GM18505 (cell line): ENCODE measurements around the gene PASK.

Experiments
- ATAC-seq: cut with Tn5 transposase; IDR thresholded peaks from one replicate; pipeline ENCODE4 v1.9.1; 2021; ENCODE audit not compliant: unreplicated experiment
- POLR2A ChIP-seq: IDR thresholded peaks from 4 replicates; pipeline ENCODE4 v1.6.1; 2011; ENCODE audit warnings: borderline replicate concordance; ENCODE audit not compliant: insufficient read depth, insufficient read length; ENCODE audit errors: extremely low read depth

PASK gene

DNA sequence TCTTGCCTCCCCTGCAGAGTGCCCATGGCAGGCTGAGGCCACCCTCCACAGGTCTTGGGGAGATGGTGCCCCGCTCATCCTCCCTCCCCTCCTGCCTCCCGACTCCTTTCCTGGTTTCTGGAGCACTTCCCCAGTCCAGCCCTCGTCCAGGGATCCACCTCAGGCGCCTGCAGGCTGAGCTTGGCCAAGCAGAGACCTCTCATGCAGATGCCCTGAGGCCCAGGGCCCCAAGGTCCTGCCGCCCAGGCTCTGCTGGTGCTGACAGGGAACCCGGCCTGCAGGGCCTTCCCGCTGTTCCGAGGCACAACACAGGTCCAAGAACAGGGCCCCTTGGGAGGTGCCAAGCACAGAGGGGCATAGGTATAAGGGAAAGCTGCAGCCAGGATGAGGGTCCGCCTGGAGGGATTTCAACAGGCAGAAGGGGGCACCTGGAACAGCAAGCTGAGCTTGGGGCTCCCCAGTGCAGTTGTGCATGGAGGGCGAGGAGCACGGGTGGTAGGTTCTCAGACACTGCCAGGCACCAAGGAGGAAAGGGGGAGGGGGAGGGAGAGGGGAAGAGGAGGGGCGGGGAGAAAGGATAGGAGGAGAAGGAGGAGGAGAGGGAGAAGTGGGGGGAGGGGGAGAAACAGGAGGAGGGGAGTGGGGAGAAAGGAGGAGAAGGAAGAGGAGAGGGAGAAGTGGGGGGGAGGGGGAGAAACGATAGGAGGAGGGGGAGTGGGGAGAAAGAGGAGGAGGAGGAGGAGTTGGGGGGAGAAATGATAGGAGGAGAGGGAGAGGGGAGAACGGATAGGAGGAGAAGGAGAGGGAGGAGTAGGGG is 38.0 kb upstream of the PASK start:
- TF ChIP-seq POLR2A: no peak
- ATAC-seq: no peak

DNA sequence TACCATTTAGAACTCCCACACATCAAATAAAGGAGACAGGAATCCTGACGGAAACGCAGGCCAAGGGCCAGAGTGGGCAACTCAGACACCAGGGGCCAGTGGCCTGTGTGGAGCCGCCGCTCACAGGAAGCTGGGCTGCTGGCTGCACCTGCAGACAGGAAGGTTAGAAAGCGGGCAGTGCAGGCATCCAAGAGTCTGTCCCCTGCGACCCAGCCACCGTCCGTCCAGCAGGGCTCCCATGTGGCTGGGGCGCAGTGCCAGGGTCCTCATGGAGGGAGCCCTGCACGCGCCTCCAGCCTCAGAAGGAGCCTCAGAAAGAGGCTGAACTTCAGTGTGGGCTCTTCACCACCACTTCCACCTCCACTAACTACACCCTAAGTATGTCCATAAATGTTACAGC is 36.7 kb upstream of the PASK start:
- no peak for ATAC-seq
- TF ChIP-seq POLR2A: no peak

DNA sequence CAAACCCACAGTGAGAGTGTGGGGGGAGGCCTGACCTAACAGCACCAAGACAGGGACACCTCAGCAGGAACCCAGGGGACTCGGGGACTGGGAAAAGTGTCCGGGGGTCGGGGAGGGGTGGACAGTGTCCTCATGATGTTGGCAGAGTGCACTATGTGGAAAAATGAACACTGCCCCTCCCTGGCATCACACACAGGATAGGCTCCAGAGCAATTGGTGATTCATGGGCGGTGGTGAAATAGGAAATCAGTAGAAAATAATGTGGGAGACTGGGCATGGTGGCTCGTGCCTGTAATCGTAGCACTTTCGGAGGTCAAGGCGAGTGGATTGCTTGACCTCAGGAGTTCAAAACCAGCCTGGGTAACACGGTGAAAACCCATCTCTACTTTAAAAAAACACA is 35.6 kb upstream of the PASK start:
- no peak for TF ChIP-seq POLR2A
- no peak for ATAC-seq

DNA sequence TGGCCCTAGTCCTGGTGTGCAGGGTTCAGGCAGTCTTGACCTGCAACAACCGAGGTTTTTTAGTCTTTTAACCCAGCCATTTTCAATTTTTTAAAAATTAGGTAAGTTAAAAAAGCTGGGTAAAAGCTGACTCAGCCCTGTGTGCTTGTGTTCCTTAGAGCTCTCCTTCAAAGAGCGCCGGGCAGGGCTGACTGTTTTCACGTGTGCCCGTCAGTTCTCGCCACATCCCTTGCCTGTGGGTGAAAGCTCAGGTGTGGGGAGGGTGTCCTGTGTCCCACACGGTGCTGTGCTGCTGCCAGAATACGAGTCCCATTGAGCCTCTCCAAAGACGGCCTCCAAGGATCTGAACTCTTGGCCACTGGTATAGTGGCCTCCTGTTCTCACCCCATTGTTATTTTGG is 33.9 kb upstream of the PASK start:
- TF ChIP-seq POLR2A: no peak
- no peak for ATAC-seq

DNA sequence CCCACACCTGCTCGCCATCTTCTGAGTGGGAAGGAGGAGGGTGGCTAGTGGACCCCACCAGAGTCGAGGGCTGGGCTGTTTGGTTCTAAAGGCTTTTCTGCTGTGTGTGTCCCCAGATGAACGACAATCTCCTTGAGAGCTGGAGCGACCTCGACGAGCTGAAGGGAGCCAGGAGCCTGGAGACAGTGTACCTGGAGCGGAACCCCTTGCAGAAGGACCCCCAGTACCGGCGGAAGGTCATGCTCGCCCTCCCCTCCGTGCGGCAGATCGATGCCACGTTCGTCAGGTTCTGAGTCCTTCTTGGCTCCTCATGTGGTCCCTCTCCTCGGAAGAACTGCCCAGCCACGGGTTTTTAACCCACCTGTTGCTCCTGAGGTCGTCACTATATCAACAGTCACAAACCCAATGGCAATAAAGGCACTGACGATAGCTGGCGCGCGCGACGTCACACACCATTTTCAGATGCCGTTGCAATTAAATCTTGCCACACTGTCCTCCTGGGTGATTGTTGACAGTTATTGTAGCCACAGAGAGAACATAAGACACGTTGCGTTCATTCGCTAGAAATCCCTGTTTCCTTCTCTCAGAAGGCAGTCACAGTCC is 33.4 kb upstream of the PASK start:
- no peak for TF ChIP-seq POLR2A
- no peak for ATAC-seq

DNA sequence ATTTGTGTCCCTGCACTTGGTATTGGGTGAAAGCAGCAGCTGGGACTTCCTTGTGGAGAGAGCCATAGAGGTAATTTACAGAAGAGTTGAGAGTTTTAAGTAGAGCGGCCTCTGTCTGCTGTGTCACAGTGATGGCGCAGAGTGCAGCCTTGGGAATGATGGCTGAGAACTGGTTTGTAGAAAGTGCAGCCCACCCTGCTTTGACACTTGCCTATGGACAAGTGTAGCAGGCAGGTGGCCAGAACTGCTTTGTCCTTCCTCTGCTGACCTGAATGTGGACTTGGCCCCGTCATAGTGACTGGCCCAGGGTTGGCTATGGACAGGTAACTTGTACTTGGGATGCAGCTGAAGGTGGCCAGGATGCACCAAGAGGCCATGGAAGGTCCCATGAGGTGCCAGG is 32.9 kb upstream of the PASK start:
- no peak for TF ChIP-seq POLR2A
- no peak for ATAC-seq

DNA sequence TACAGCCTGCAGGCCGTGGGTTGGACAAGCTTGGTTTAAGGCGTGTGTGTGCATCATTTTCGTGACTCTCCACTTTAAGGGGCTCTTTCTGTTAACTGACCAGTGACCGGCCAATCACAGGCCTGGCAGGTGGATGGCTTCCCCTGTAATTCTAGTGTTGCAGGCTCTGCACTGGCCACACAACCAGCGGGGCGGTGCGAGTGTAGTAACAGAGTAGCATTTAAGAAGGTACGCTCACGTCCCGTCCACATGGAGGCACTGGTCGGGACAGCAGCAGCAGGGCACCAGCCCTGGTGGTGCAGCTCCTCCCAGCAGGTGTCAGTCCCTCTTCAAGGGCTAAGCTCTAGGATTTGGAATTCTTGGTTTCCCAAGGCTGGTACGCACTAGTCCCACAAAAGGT is 31.2 kb upstream of the PASK start:
- no peak for TF ChIP-seq POLR2A

DNA sequence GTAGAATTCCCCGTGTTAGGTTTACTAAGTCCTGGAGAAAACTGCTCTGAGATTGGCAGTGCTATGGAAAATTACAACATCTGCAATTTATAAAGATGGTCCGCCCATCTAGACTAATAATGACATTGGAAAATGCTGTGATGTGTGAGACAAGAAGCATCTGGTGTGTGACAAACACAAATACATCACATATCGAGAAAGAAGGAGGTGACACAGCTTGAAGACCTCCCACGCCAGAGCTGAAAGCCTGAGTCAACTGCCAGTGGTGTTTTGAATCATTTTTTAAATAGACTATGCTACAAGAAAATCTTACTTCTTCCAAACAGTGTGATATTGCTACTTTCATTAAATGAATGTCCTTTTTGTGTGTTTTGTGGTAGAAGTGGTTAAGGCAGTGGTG is 30.6 kb upstream of the PASK start:
- no peak for ATAC-seq
- no peak for TF ChIP-seq POLR2A

More for the DNA sequence above, 31.2 kb upstream of the PASK start:
- ATAC-seq: no peak

DNA sequence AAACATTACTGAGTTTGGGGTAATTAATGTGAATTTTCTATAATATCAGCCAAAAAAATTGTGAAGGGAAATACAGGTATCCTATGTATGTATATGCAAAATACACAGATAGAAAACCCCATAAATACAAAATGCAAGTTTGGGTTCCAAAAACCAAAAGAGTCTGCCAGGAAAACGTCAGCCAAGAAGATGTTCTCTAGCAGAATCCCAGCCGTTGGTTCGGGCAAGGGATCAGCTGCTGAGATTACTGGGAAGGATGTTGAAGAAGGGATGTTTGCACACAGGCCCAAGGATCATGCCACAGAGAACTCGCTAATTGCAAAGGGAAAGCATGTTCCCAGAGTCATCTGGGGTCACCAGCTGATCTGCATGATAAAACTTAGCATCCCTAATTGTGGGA is 29.7 kb upstream of the PASK start:
- no peak for ATAC-seq
- TF ChIP-seq POLR2A: no peak

DNA sequence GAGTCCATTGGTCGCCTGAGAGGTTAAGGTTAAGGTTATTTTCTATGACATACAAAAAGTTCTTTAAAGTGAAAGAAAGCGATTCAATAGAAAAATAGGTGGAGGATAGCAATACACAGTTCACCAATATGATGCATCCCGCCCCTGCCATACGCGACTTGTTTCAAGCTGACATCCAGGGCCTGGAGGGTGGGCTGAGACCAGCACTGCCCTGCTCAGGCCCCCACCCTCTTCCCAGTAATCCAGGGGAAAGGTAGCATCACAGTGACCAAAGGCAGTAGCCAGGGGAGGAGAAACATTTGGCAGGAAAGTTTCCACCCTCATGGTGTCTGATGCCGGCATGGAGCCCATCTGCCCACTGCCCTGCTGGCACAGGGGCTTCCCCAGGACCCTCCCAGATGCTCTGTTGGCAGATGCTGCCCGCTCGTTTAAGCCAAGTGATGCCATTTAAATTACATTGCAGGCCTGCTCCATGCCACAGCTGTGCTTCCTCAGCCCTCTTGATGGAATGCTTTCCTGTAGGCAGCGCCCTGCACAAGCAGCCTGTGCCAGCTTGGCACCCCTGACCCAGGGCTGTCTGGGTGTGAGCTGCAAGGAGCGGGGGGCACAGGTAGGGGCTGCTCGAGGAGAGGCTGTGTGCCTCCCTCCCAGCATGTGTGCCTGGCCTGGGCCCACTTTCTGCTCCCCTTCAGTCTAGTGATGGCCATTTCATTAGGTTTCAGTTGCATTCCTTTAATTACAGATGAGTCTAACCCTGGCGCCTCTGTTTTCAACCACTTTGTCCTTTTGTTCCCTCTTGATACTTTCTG is 28.5 kb upstream of the PASK start:
- no peak for ATAC-seq
- TF ChIP-seq POLR2A: no peak

DNA sequence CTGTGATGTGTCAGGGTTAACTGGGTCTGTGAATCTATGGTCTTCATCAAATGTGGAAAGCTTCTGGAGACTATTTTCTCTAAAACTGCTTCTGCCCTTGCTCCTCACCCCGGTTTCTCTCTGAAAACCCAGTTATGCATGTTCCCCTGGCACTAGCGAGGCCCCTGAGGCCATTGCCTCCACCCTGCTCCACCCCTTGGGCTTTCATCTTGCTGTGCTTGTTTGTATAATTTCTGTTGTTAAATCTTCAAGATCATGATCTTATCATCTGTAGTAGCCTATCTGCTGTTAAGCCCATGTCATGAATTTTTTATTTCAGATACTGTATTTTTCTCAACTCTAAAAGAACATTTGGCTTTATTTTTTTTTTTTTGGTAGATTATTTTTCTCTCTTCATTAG is 24.3 kb upstream of the PASK start:
- no peak for TF ChIP-seq POLR2A
- no peak for ATAC-seq

DNA sequence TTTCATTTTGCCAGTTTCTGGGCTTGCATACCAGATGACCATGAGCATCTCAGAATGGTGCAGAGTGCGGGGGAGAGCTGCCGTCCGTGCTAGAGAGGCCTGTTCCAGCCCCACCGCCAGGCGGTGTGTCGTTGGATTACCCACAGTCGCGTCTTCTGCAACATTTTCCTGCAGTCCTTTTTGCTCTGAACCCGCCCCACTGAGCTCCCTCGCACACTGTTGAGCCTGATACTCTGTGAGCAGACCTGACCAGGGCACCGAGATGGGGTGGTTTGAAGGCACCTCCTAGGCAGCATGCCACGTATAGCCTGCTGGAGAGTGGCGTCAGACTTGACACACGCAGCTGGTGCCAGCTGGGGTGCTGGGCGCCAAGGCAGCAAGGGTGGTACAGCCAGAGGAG is 19.1 kb upstream of the PASK start:
- TF ChIP-seq POLR2A: no peak
- no peak for ATAC-seq

DNA sequence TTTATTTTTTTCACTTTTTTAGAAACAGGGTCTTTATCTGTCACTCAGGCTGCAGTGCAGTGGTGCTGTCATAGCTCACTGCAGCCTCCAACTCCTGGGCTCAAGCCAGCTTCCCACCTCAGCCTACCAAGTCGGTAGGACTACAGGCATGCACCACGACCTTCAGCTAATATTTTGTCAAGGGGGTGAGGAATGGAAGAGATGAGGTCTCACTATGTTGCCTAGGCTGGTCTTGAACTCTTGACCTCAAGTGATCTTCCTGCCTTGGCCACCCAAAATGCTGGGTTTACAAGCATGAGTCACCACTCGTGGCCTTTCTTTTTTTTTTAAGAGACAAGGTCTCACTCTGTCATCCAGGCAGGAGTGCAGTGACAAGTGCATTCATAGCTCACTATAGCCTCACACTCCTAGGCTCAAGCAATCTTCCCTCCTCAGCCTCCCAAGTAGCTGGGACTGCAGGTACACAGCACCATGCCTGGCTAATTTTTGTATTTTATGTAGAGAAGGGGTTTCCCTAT is 14.4 kb upstream of the PASK start:
- no peak for TF ChIP-seq POLR2A
- ATAC-seq: no peak
